MG63 (cell line): ENCODE results near the gene PTGFRN. TPM values are rescaled to one million over a fixed set of nuclear protein-coding genes. Genes with fewer than 3 reads are reported as not detected.

ENCODE experiments used
- DNase-seq: peaks from one replicate; pipeline ENCODE4 v3.0.0-alpha.2; 2020
- H3K27me3 ChIP-seq: fragments of 250-450 bp; sonication (Bioruptor Pico); 2 replicates; pipeline ENCODE4 v1.5.1; 2020; ENCODE audit warnings: mild to moderate bottlenecking, moderate library complexity
- H3K36me3 ChIP-seq: fragments of 250-450 bp; sonication (Bioruptor Pico); 2 replicates; pipeline ENCODE4 v1.5.1; 2020; ENCODE audit warnings: mild to moderate bottlenecking, moderate library complexity
- H3K4me3 ChIP-seq: fragments of 250-450 bp; sonication (Bioruptor Pico); 2 replicates; pipeline ENCODE4 v1.5.1; 2020; ENCODE audit warnings: mild to moderate bottlenecking, moderate library complexity
- H3K9me3 ChIP-seq: fragments of 250-450 bp; sonication (Bioruptor Pico); 2 replicates; pipeline ENCODE4 v1.5.1; 2020; ENCODE audit warnings: mild to moderate bottlenecking, moderate library complexity
- total RNA-seq: library from RNA; depleted of rRNA; stranded (reverse); fragments of >200 nt; shearing (Covaris generic); gene quantifications from 2 replicates; pipeline ENCODE4 v1.2.3, GENCODE V29; 2014; ENCODE audit warnings: low replicate concordance

Gene PTGFRN
- total RNA-seq, 1 experiment from 2014 or later = 56.6 TPM

- peaks cover 4% of the 10 kb centered on the region for H3K27me3 ChIP-seq
- no peak for DNase-seq
- no peaks in the 10 kb centered on the region for H3K36me3 ChIP-seq
- H3K4me3 ChIP-seq = no peak overlapping the region
- no peaks in the 10 kb centered on the region for H3K9me3 ChIP-seq
Measured at GRCh38 chr1:116880917-116881316, 28.8 kb upstream of the PTGFRN start.

- Histone ChIP-seq H3K9me3 (no peaks in the 10 kb centered on the region), H3K27me3 (peaks cover 4% of the 10 kb centered on the region; the same call in 1 of the 2 replicates), H3K4me3 (no peak overlapping the region), H3K36me3 (no peaks in the 10 kb centered on the region)
- peak; percentile 15 for DNase-seq
Measured at GRCh38 chr1:116881879-116882520, 27.7 kb upstream of the PTGFRN start.

GRCh38 chr1:116882866-116883265 lies 26.9 kb upstream of the PTGFRN start:
- H3K36me3 ChIP-seq = no peaks in the 10 kb centered on the region
- DNase-seq = no peak
- no peak overlapping the region for H3K4me3 ChIP-seq
- no peaks in the 10 kb centered on the region for H3K9me3 ChIP-seq
- no peaks in the 10 kb centered on the region for H3K27me3 ChIP-seq

GRCh38 chr1:116886291-116886878 lies 23.3 kb upstream of the PTGFRN start:
- no peak for DNase-seq
- no peaks in the 10 kb centered on the region for H3K27me3 ChIP-seq
- H3K4me3 ChIP-seq = no peak overlapping the region
- no peaks in the 10 kb centered on the region for H3K9me3 ChIP-seq
- no peaks in the 10 kb centered on the region for H3K36me3 ChIP-seq

- DNase-seq = no peak
- no peak overlapping the region for H3K4me3 ChIP-seq
- H3K9me3 ChIP-seq = no peaks in the 10 kb centered on the region
- H3K27me3 ChIP-seq = no peaks in the 10 kb centered on the region
- H3K36me3 ChIP-seq = no peaks in the 10 kb centered on the region
Measured at GRCh38 chr1:116887212-116887611, 22.5 kb upstream of the PTGFRN start.

- no peaks in the 10 kb centered on the region for H3K27me3 ChIP-seq
- DNase-seq = no peak
- peaks cover 6% of the 10 kb centered on the region for H3K9me3 ChIP-seq
- no peaks in the 10 kb centered on the region for H3K36me3 ChIP-seq
- H3K4me3 ChIP-seq = no peak overlapping the region
Measured at GRCh38 chr1:116889380-116889779, 20.3 kb upstream of the PTGFRN start.

GRCh38 chr1:116891396-116892079 lies 18.2 kb upstream of the PTGFRN start:
- Histone ChIP-seq H3K4me3 (no peak overlapping the region), H3K9me3 (peaks cover 13% of the 10 kb centered on the region), H3K27me3 (no peaks in the 10 kb centered on the region), H3K36me3 (no peaks in the 10 kb centered on the region)
- no peak for DNase-seq

- no peak for DNase-seq
- Histone ChIP-seq H3K27me3 (no peaks in the 10 kb centered on the region), H3K4me3 (no peak overlapping the region), H3K9me3 (peaks cover 13% of the 10 kb centered on the region), H3K36me3 (no peaks in the 10 kb centered on the region)
Measured at GRCh38 chr1:116895073-116895472, 14.6 kb upstream of the PTGFRN start.

GRCh38 chr1:116899529-116899928 lies 10.2 kb upstream of the PTGFRN start:
- Histone ChIP-seq H3K36me3 (no peaks in the 10 kb centered on the region), H3K27me3 (peaks cover 7% of the 10 kb centered on the region; the same call in 1 of the 2 replicates), H3K9me3 (peaks cover 7% of the 10 kb centered on the region; the same call in 1 of the 2 replicates), H3K4me3 (no peak overlapping the region)
- no peak for DNase-seq

- Histone ChIP-seq H3K4me3 (no peak overlapping the region), H3K9me3 (no peaks in the 10 kb centered on the region), H3K27me3 (peaks cover 7% of the 10 kb centered on the region; the same call in 1 of the 2 replicates), H3K36me3 (no peaks in the 10 kb centered on the region)
- DNase-seq = no peak
Measured at GRCh38 chr1:116900471-116901365, 9.0 kb upstream of the PTGFRN start.

- H3K9me3 ChIP-seq = no peaks in the 10 kb centered on the region
- H3K27me3 ChIP-seq = peaks cover 7% of the 10 kb centered on the region; the same call in 1 of the 2 replicates
- no peak for DNase-seq
- H3K36me3 ChIP-seq = no peaks in the 10 kb centered on the region
- no peak overlapping the region for H3K4me3 ChIP-seq
Measured at GRCh38 chr1:116902027-116902426, 7.7 kb upstream of the PTGFRN start.

GRCh38 chr1:116902723-116903383 lies 6.9 kb upstream of the PTGFRN start:
- DNase-seq = no peak
- Histone ChIP-seq H3K4me3 (no peak overlapping the region), H3K36me3 (no peaks in the 10 kb centered on the region), H3K27me3 (peaks cover 7% of the 10 kb centered on the region; the same call in 1 of the 2 replicates), H3K9me3 (no peaks in the 10 kb centered on the region)

GRCh38 chr1:116904791-116905320 lies 4.9 kb upstream of the PTGFRN start:
- H3K9me3 ChIP-seq = no peaks in the 10 kb centered on the region
- no peak overlapping the region for H3K4me3 ChIP-seq
- H3K36me3 ChIP-seq = no peaks in the 10 kb centered on the region
- no peak for DNase-seq
- peaks cover 7% of the 10 kb centered on the region; the same call in 1 of the 2 replicates for H3K27me3 ChIP-seq

GRCh38 chr1:116906812-116907211 lies 2.9 kb upstream of the PTGFRN start:
- Histone ChIP-seq H3K36me3 (no peaks in the 10 kb centered on the region), H3K9me3 (no peaks in the 10 kb centered on the region), H3K27me3 (peaks cover 3% of the 10 kb centered on the region; the same call in 1 of the 2 replicates), H3K4me3 (no peak overlapping the region)
- no peak for DNase-seq

GRCh38 chr1:116907351-116907750 lies 2.4 kb upstream of the PTGFRN start:
- no peak for DNase-seq
- Histone ChIP-seq H3K9me3 (no peaks in the 10 kb centered on the region), H3K27me3 (no peaks in the 10 kb centered on the region), H3K36me3 (no peaks in the 10 kb centered on the region), H3K4me3 (no peak overlapping the region)

- DNase-seq = no peak
- H3K9me3 ChIP-seq = no peaks in the 10 kb centered on the region
- no peaks in the 10 kb centered on the region for H3K27me3 ChIP-seq
- no peak overlapping the region for H3K4me3 ChIP-seq
- no peaks in the 10 kb centered on the region for H3K36me3 ChIP-seq
Measured at GRCh38 chr1:116908266-116908665, 1.4 kb upstream of the PTGFRN start.
